Sigmoid colon (tissue), 4 donors: Measurements from ENCODE around the gene NSA2.

Source experiments
- CTCF ChIP-seq, 4 experiments: fragments of 450-650 bp in 3 of 4; fragments of 200-600 bp in 1 of 4; IDR thresholded peaks; one replicate each; pipeline ENCODE4 v1.5.1; 2016 to 2019; ENCODE audit warnings: antibody characterized with exemption in 4 of 4, mild to moderate bottlenecking in 3 of 4, moderate library complexity in 2 of 4
- EP300 ChIP-seq, 4 donors: sonication (generic); formaldehyde crosslinking; IDR thresholded peaks; one replicate each; pipeline ENCODE4 v1.6.1; 2017; ENCODE audit warnings: antibody characterized with exemption in 4 of 4

GRCh38 chr5:74801197-74801596 lies 34.1 kb downstream of the NSA2 start:
- no peak for TF ChIP-seq EP300 (IDR thresholded peaks at IDR 0.05)
- TF ChIP-seq CTCF (IDR thresholded peaks at IDR 0.05), result no peak
